ENCODE measurements around the gene GNAZ.

Gene GNAZ

DNA sequence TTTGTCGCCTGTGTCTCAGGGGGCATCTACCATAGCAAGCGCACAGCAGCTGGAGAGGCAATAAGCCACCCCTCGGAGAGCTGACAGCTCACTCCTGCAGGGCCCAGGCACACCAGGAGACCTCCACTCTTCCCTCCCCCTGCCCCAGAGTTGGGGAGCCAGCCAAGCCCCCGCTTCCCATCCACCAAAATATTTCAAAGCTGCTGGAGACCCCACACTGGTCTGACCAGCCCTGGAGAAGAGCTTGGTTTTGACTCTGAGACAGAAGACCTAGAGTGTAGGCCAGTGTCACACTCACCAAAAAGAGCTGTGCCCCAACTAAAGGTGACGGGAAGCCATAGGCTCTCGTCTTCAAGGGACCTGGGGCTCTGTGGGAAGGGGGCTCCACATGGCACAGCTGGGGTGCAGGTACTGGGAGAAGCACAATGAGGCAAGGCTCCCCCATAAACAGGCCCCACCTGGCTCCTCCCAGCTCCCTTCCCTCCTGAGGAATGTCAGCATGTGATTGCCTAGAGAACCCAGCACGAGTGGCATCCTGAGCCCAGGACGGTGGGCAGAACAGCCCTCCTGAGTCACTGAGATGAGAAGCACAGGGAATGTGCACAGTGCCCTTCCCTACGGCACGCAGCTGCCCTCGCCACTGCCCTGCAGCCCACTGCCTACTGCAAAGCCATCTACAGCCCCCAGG lies 5.8 kb upstream of the GNAZ start:
- no peak for DNase-seq (ENCODE audit: low read depth)

- no peak for DNase-seq (ENCODE audit: low read depth)
Observed at GRCh38 chr22:23065069-23065451, 5.3 kb upstream of the GNAZ start.

DNA sequence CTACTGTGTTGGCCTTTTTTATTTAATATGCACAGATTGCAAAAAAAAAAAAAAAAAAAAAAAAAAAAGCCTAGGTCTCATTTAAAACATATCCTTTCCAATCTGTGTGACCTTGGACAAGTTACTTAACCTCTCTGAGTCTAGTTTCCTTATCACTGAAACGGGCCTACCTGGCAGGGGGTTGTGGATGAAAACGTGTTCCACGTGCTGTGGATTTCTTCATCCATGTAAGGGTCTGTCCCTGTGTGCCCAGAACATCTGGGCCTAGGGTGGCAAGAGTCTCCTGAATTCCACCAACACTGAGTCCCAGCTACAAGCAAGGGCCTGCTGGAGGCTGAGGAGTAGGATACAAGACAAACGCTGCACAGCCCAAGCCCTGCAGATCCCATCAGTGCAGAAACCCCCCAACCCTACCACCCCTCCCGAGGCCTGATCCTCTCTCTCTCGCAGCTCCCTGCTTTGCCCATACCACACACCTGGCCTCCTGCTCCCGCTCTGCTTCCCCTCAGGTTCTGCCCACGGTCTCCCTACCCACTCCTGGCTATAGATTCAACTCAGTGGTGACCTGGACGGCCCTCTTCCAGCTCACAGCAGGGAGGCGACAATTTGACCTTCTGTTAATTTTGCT lies 4.7 kb upstream of the GNAZ start:
- DNase-seq (ENCODE audit: low read depth): no peak

DNA sequence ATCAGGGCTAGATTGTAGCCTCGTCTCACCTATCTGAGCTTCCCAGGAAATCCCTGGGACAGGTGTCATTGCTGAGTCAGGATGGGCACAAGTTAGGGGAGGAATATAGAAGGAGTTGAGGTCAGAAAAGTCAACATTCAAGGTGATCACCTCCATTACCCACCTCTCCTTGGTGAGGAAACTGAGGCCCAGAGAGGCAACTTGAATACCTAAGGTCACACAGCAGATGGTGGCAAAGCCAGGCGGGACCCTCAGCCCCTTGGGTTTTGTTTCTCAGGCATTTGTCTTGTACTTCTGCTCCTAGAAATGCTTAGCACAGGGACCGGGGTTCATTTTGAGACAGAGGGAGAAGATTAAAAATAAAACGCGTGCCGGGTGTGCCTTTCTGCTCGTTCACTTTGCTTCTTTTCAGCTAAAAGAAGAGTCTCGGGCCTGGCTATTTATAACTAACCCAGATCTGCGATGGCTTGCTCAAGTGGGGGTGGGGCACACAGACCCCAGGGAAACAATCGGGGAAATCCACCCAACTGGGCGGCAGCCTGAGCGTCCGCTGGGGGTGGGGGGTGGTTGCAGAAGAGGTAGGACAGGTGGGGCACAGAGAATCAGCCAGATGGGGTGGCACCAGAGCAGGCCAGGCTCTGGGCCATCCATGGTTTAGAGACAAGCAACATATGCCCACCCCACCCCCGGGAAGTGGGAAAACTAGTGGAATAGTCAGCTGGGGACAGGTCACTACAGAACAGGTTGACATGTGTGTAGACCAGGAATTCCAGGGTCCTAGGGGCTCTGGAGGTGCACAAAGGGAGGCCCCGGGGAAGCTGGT lies 3.9 kb upstream of the GNAZ start:
- no peak for DNase-seq (ENCODE audit: low read depth)

DNA sequence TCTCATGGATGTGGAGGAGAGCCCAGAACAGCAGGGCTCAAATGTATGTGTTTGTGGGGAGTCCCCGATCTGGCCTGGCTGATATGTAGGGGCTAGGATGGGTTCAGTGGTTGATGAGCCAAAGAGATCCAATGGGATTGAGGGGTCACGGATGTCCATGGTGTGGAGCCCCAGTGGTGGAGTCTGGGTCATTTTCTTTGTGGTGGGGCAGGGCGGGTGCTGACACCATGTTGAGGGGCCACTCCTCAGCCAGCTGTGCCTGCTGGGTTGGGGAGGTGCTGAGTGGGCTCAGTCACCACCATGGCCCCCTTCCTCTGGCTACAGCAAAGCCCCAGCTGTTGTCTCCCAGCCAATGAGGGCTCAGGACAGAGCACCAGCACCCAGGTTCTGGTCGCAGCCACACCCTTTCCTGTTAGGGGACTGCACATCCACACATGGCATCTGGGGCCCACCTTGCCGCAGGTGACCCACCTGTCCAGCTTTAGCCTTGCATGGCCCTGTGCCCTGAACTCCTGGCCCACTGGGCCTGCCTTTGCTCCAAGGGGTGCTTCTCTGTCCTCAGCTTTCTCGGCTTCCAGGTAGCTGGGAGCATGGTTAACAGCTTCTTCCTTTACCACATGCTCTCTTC lies 3.2 kb upstream of the GNAZ start:
- DNase-seq (ENCODE audit: low read depth): no peak

- DNase-seq (ENCODE audit: low read depth): peak; percentile 25
Observed at GRCh38 chr22:23067691-23068090, 2.6 kb upstream of the GNAZ start.

DNA sequence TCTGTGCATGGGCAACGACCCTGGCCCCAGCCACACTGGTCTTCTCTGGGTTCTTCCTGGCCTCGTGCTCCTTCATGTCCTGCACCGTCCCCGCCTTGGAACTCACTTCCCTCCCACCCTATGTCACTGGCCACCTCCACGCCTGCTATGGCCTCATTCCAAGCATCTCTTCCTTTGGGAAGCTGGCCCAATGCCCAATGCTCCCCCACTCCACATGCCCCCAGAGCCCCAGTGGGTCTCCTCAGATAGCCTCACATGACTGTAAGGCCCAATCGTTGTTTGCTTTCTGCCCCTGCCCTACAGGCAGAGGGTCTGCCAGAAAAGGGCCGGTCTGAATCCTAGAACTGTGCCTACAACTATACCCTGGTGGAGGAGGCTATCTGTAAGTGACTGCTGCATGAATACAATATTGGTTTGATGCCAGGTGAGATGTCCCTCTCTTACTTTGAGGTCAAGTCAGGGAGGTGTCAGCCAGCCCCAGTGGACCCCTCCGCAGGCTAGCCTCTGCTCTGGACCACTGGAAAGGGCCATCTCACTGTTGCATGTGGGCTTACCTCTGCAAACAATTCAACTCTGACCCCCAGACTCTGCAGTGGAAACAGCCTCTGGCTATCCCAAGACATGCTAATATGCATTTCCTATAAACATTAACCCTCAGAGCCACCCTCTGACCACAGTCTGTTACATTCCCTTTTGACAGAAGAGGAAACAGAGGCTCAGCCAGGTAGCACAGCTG lies 2.1 kb upstream of the GNAZ start:
- no peak for DNase-seq (ENCODE audit: low read depth)

GRCh38 chr22:23068832-23069385 lies 1.4 kb upstream of the GNAZ start:
- DNase-seq (ENCODE audit: low read depth): no peak

DNA sequence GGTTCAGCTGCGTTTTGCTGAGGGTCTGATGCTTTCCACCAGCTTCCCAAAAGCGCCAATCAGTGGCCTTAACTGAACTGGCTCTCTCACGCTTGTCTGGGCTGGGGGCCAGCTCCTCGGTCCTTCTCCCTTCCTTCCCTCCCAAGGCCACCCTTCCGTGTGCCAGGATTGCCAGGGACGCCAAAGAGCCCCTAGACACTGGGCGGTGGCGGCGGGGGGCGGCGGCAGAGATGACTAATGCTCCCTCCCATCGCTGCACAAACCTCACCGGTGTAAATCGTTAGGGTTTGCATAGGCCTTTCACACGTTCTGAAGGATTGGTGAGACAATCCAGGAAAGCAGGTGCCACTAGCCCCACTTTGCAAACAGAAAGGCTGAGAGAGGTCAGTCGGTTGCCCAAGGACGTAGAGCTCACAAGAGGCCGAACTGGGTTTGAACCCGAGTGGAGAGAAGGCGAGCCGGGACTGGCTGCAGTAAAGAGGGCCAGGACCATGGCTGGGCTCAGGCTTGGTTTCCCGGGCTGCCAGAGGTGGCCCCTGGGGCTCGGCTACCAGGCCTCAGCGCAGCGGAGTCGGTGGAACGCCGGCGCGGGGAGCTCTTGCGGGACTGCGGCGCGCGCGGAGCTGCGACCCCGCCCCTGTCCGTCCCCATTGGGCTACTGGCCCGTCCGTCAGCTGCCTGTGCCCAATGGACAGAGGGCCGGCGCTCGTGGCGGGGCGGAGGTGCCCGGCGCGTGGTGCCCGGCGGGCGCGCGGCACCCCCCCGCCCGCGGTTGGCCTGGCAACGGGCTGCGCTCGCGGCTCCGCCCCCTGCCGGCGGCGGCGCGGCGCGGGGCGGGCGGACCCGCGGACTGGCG lies 589 bp upstream of the GNAZ start:
- DNase-seq (ENCODE audit: low read depth): peak; percentile 90

DNA sequence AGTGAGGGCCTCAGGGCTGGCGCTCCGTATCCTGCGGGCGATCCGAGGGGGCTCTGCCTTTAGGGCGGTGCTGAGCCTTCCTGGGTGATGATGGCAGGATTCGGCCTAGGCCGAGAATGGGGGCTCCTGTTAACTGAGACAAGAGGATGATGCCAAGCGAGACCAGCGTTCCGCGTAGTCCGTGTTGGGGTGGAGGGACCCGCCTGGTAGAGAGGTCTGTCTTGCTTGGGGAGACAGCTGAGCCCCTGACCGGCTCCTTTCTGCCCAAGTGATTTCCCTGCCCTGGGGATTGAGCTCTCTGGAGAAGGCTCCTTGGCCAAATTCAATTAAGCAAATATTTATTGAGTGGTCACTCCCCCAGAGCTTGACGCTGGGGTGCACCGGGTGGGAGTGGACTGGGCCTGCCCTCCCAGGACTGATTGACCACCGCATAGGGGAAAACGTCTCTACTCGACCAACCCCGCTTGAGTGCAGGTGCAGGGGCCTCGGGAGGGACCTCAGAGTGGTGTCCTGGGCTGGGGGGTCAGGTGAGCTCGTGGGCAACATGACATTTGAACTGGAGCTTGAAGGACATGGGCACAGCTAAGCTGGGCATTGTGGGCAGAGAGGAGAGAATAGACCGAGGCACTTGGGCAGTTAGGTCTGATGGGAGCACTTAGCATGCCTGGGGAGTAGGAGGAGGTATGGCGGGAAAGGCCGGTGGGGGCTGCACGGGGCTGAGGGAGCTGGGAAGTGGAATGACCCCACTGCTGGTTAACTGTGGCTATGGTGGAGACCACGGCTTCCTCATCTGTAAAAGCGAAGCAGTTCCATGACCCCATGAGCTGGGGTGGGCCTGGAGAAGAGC lies 1.1 kb downstream of the GNAZ start:
- DNase-seq (ENCODE audit: low read depth): no peak

DNA sequence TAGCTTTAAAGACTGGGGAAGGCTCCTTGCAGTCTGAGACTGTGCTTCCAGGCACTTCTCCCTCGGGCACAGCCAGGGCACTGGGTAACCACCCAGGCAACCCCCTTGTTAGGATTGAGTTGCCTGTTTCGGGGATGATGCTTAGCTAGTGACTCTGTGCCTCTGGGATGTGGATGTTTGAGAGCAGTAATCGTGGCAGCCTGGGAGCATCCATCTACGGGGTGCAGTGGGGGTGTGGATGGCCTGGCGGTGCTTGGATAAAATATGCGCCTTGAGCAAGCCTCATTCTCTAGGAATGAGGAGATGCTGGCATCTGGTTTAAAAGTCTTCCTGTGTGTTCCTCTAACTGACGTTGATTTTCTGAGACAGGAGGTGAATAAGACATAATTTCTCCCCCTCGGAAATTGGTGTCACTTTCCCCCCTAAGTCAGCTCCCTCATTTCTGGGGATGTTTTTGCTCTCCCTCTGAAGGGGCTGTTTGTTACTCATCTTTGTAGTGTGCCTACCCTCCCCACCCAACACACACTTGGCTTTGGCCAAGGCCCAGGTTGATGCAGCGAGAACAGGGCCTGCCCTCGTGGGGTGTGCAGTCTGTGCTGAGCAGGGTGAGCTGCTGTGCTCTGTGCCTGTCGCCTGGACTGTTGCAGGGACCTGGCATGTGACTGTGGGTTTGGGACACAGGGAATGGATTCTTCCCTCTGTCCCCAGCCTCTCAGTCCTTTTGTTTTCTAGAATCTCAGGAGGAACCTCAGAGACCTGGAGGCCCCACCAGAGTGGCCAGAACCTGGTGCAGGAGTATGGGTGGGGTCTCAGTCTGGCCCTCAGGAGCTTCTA lies 2.0 kb downstream of the GNAZ start:
- peak; percentile 84 for DNase-seq (ENCODE audit: low read depth)

DNA sequence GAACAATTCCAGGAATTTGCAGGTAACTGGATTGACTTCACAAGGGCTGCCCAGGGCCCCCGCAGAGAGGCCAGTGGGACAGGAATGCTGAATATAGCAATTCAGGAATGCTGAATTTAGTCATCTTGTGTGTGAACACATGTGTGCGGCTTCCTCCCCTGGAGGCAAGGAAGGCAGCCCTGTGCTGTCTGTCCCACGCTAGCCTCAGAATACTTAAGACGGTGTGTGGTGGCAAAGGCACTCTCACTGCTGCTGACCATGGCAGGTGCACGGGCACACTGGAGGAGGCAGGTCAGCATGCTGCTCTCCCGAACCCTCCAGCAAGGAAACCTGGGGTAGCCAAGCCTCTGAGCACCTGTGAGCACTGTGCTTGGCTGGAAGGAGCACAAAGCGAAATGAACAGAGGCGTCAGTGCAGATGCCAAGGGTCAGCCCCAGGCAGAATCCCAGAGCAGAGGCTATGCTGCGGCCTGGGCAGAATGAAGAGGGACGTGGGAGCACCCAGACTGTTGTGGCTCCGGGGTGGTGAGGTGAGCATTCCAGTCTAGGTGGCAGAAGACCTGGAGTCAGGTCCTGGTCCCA lies 2.7 kb downstream of the GNAZ start:
- peak; percentile 87 for DNase-seq (ENCODE audit: low read depth)

DNA sequence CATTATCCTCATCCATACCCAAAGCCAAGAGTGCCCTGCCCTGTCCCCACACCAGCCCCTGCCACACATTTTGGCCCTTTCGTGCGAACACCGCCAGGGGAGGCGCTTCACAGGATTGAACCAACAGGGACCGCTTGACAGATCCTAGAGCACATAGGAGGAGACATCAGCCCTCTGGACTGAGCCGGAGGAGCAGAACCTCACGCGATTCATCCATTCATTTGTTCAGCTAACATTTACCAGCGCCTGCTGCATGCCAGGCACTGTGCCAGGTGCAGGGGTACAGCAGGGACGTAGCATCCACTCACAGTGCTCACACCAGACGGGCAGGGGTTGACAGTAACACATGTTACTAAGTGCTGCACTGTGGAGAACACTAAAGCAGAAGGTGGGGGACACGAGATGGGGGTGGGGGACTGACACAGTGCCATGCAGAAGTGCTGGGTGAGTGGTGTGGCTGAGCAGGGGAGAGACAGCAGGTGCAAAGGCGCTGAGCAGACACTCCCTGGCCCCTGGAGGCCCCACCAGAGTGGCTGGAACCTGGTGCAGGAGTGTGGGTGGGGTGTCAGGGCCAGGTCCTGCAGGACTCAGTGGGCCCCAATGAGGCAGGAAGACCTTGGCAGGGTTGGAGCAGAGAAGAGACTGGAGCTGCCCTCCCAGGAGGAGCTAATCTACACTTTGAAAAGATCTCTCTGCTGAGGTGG lies 3.4 kb downstream of the GNAZ start:
- no peak for DNase-seq (ENCODE audit: low read depth)

GRCh38 chr22:23074451-23074850 lies 4.1 kb downstream of the GNAZ start:
- no peak for DNase-seq (ENCODE audit: low read depth)

- no peak for DNase-seq (ENCODE audit: low read depth)
Observed at GRCh38 chr22:23075050-23075449, 4.7 kb downstream of the GNAZ start.

- peak; percentile 42 for DNase-seq (ENCODE audit: low read depth)
Observed at GRCh38 chr22:23075525-23076216, 5.4 kb downstream of the GNAZ start.

- no peak for DNase-seq (ENCODE audit: low read depth)
Observed at GRCh38 chr22:23076896-23077572, 6.7 kb downstream of the GNAZ start.
